Neural progenitor cell (in vitro differentiated cells): ENCODE data around the gene ACSBG1. TPM values are rescaled to one million over a fixed set of nuclear protein-coding genes. Genes with fewer than 3 reads are reported as not detected.

Experiments
- DNase-seq: peaks from one replicate; pipeline ENCODE4 v3.0.0-alpha.2; 2016; ENCODE audit warnings: low spot score
- H2AFZ ChIP-seq: fragments of 200-600 bp; sonication (generic); replicated peaks from 2 replicates; pipeline ENCODE4 v1.6.1; 2016; ENCODE audit warnings: antibody characterized with exemption
- H3F3A ChIP-seq: fragments of 200-600 bp; sonication (generic); 2 replicates; pipeline ENCODE4 v1.6.1; 2016; ENCODE audit warnings: antibody characterized with exemption, low read depth
- H3K27ac ChIP-seq: fragments of 200-600 bp; sonication (generic); 2 replicates; pipeline ENCODE4 v1.5.1; 2016; ENCODE audit warnings: mild to moderate bottlenecking
- H3K27me3 ChIP-seq: fragments of 200-600 bp; sonication (generic); 2 replicates; pipeline ENCODE4 v1.6.1; 2016; ENCODE audit warnings: mild to moderate bottlenecking, moderate library complexity
- H3K36me3 ChIP-seq: fragments of 200-600 bp; sonication (generic); 2 replicates; pipeline ENCODE4 v1.5.1; 2016
- H3K4me1 ChIP-seq: fragments of 200-600 bp; sonication (generic); 2 replicates; pipeline ENCODE4 v1.6.1; 2016; ENCODE audit warnings: mixed run types
- H3K4me2 ChIP-seq: fragments of 200-600 bp; sonication (generic); 2 replicates; pipeline ENCODE4 v1.6.1; 2016
- H3K4me3 ChIP-seq: fragments of 200-600 bp; sonication (generic); 2 replicates; pipeline ENCODE4 v1.5.1; 2016
- H3K79me2 ChIP-seq: fragments of 200-600 bp; sonication (generic); 2 replicates; pipeline ENCODE4 v1.6.1; 2016; ENCODE audit warnings: low read depth
- H3K9ac ChIP-seq: fragments of 200-600 bp; sonication (generic); 2 replicates; pipeline ENCODE4 v1.6.1; 2016
- H3K9me3 ChIP-seq: fragments of 200-600 bp; sonication (generic); 2 replicates; pipeline ENCODE4 v1.5.1; 2016; ENCODE audit warnings: low read depth
- H4K20me1 ChIP-seq: fragments of 200-600 bp; sonication (generic); 2 replicates; pipeline ENCODE4 v1.6.1; 2016; ENCODE audit warnings: low read depth
- H3K27ac Mint-ChIP-seq: 3 replicates; pipeline ENCODE4 v1.8.0; 2021; ENCODE audit warnings: mixed read lengths
- H3K27me3 Mint-ChIP-seq: 2 replicates; pipeline ENCODE4 v1.8.0; 2022; ENCODE audit warnings: low read depth, mild to moderate bottlenecking, inconsistent platforms, moderate library complexity, mixed read lengths; ENCODE audit not compliant: insufficient read depth
- H3K36me3 Mint-ChIP-seq: 3 replicates; pipeline ENCODE4 v1.8.0; 2021; ENCODE audit warnings: mixed read lengths
- H3K4me1 Mint-ChIP-seq: 3 replicates; pipeline ENCODE4 v1.8.0; 2021; ENCODE audit warnings: mixed read lengths
- H3K4me3 Mint-ChIP-seq: 3 replicates; pipeline ENCODE4 v1.8.0; 2021; ENCODE audit warnings: mild to moderate bottlenecking, moderate library complexity, mixed read lengths
- H3K9me3 Mint-ChIP-seq: 3 replicates; pipeline ENCODE4 v1.8.0; 2020; ENCODE audit warnings: mixed read lengths
- EZH2 ChIP-seq: fragments of 200-600 bp; sonication (generic); IDR thresholded peaks from 2 replicates; pipeline ENCODE4 v1.6.1; 2017; ENCODE audit warnings: antibody characterized with exemption, mild to moderate bottlenecking, moderate library complexity
- EZH2phosphoT487 ChIP-seq: fragments of 200-600 bp; sonication (generic); IDR thresholded peaks from 2 replicates; pipeline ENCODE4 v1.6.1; 2017; ENCODE audit warnings: antibody characterized with exemption
- total RNA-seq: library from RNA; depleted of rRNA; stranded (reverse); fragments of >200 nt; gene quantifications from 2 replicates; pipeline ENCODE4 v1.2.3, GENCODE V29; 2015; ENCODE audit warnings: low replicate concordance
- TF ChIP-seq, protein P1 (sequence below): fragments of 200-600 bp; sonication (generic); IDR thresholded peaks from 2 replicates; pipeline ENCODE4 v1.5.1; 2017; ENCODE audit warnings: antibody characterized with exemption, mild to moderate bottlenecking

ACSBG1 gene
- total RNA-seq, 1 donor from 2014 or later = 0.11 TPM

DNA sequence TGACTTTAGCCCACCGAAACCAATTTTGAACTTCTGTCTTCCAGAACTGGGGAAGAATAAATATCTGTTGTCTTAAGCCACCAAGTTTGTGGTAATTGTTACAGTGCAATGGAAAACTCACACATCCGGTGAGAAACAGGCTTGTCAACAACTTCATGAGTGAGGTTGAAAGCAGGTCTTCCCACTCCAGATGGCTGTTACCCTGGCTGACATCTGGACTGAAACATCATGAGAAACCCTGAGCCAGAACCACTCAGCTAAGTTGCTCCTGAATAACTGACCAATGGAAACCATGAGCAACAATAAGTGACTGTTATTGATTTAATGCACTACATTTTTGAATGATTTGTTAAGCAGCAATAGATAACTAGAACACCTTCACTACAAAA, 10.3 kb downstream of the ACSBG1 start:
- Mint-ChIP-seq H3K4me3 (no peak overlapping the region), H3K4me1 (peaks cover 4% of the 10 kb centered on the region), H3K36me3 (no peaks in the 10 kb centered on the region), H3K27me3 (peaks cover 5% of the 10 kb centered on the region), H3K27ac (no peak overlapping the region), H3K9me3 (peaks cover 5% of the 10 kb centered on the region)
- DNase-seq = no peak
- no peak for TF ChIP-seq EZH2
- TF ChIP-seq, protein P1, sequence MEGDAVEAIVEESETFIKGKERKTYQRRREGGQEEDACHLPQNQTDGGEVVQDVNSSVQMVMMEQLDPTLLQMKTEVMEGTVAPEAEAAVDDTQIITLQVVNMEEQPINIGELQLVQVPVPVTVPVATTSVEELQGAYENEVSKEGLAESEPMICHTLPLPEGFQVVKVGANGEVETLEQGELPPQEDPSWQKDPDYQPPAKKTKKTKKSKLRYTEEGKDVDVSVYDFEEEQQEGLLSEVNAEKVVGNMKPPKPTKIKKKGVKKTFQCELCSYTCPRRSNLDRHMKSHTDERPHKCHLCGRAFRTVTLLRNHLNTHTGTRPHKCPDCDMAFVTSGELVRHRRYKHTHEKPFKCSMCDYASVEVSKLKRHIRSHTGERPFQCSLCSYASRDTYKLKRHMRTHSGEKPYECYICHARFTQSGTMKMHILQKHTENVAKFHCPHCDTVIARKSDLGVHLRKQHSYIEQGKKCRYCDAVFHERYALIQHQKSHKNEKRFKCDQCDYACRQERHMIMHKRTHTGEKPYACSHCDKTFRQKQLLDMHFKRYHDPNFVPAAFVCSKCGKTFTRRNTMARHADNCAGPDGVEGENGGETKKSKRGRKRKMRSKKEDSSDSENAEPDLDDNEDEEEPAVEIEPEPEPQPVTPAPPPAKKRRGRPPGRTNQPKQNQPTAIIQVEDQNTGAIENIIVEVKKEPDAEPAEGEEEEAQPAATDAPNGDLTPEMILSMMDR = no peak
- no peak for TF ChIP-seq EZH2phosphoT487
- no peaks in the 10 kb centered on the region for H3F3A ChIP-seq
- no peaks in the 10 kb centered on the region for H3K9me3 ChIP-seq
- H3K79me2 ChIP-seq = no peaks in the 10 kb centered on the region
- no peak overlapping the region for H3K4me2 ChIP-seq
- H3K36me3 ChIP-seq = no peaks in the 10 kb centered on the region
- H3K4me1 ChIP-seq = no peaks in the 10 kb centered on the region
- no peaks in the 10 kb centered on the region for H3K27me3 ChIP-seq
- H3K4me3 ChIP-seq = no peak overlapping the region
- no peak overlapping the region for H2AFZ ChIP-seq
- no peaks in the 10 kb centered on the region for H4K20me1 ChIP-seq
- H3K27ac ChIP-seq = no peak overlapping the region
- H3K9ac ChIP-seq = no peak overlapping the region

DNA sequence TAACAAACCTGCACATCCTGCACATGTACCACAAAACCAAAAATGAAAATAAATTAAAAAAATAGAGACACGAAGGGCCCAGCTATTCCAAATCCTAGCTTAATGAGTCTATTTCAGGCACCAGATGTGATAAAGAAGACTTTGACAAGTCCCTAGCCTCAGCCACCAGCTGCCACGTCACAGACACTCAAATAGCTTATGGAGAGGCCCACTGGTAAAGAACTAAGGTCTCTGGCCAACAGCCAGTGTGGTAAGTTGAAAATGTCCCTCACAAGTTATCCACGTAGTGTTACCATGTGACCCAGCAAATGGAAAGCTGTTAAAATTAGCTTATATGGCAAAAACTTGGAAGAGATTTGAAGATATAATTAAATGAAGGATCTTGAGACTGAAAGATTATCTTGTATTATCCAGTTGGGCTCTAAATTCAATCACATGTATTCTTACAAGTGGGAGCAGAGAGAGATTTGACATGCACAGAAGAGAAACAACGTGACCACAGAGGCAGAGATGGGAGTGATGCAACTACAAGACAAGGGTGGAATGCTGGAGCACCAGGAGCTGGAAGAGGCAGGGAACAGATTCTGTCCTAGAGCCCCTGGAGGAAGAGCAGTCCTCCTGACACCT, 10.9 kb downstream of the ACSBG1 start:
- H3K27me3 ChIP-seq = no peaks in the 10 kb centered on the region
- Mint-ChIP-seq H3K27me3 (peaks cover 2% of the 10 kb centered on the region), H3K27ac (no peak overlapping the region), H3K4me3 (no peak overlapping the region), H3K36me3 (no peaks in the 10 kb centered on the region), H3K9me3 (peaks cover 5% of the 10 kb centered on the region), H3K4me1 (peaks cover 4% of the 10 kb centered on the region)
- no peak overlapping the region for H3K4me2 ChIP-seq
- H3K79me2 ChIP-seq = no peaks in the 10 kb centered on the region
- H3K4me3 ChIP-seq = no peak overlapping the region
- H3K9ac ChIP-seq = no peak overlapping the region
- H3F3A ChIP-seq = no peaks in the 10 kb centered on the region
- H4K20me1 ChIP-seq = no peaks in the 10 kb centered on the region
- no peaks in the 10 kb centered on the region for H3K4me1 ChIP-seq
- no peak for DNase-seq
- no peak overlapping the region for H3K27ac ChIP-seq
- H3K36me3 ChIP-seq = no peaks in the 10 kb centered on the region
- no peak overlapping the region for H2AFZ ChIP-seq
- H3K9me3 ChIP-seq = no peaks in the 10 kb centered on the region
- TF ChIP-seq, protein P1 = no peak
- TF ChIP-seq EZH2phosphoT487 (no peak), EZH2 (no peak)

DNA sequence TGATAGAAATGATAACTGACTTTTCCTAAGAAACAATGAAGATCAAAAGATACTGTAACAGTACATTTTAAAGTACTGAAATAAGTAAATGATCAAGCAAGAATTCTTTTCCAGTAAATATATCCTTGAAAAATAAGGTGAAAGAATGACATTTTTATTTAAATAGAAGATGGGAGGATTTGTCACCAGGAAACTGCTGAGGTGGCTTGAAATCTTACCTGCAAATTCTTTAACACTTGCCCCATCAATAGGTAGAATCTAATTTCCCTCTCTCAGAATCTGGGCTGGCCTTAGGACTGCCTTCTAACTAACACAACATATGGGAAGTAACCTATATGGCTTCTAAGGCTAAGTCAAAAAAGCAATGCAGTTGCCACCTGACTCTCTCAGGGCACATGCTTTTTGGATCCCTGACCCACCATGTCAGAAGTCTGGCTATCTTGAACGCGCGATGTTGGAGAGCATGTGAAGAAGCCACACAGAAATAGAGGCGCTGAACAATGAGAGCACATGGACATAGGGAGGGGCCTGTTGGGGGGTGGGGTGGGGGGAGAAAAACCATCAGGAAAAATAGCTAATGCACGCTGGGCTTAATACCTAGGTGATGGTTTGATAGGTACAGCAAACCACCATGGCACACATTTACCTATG, 11.5 kb downstream of the ACSBG1 start:
- Histone ChIP-seq H3K27me3 (no peaks in the 10 kb centered on the region), H3K4me3 (no peak overlapping the region), H3K4me2 (no peak overlapping the region), H3K27ac (no peak overlapping the region), H2AFZ (no peak overlapping the region), H4K20me1 (no peaks in the 10 kb centered on the region), H3K79me2 (no peaks in the 10 kb centered on the region), H3F3A (no peaks in the 10 kb centered on the region), H3K9ac (no peak overlapping the region), H3K9me3 (no peaks in the 10 kb centered on the region), H3K36me3 (no peaks in the 10 kb centered on the region), H3K4me1 (no peaks in the 10 kb centered on the region)
- Mint-ChIP-seq H3K4me3 (no peak overlapping the region), H3K27me3 (peaks cover 2% of the 10 kb centered on the region), H3K27ac (no peak overlapping the region), H3K9me3 (peaks cover 5% of the 10 kb centered on the region), H3K4me1 (peaks cover 4% of the 10 kb centered on the region), H3K36me3 (no peaks in the 10 kb centered on the region)
- TF ChIP-seq, protein P1 = no peak
- no peak for DNase-seq
